Neural progenitor cell (in vitro differentiated cells): ENCODE results near the gene RNU6-8.

Source experiments
- EZH2 ChIP-seq: fragments of 200-600 bp; sonication (generic); IDR thresholded peaks from 2 replicates; pipeline ENCODE4 v1.6.1; 2017; ENCODE audit warnings: antibody characterized with exemption, mild to moderate bottlenecking, moderate library complexity
- EZH2phosphoT487 ChIP-seq: fragments of 200-600 bp; sonication (generic); IDR thresholded peaks from 2 replicates; pipeline ENCODE4 v1.6.1; 2017; ENCODE audit warnings: antibody characterized with exemption
- TF ChIP-seq, protein P1 (sequence below): fragments of 200-600 bp; sonication (generic); IDR thresholded peaks from 2 replicates; pipeline ENCODE4 v1.5.1; 2017; ENCODE audit warnings: antibody characterized with exemption, mild to moderate bottlenecking

DNA sequence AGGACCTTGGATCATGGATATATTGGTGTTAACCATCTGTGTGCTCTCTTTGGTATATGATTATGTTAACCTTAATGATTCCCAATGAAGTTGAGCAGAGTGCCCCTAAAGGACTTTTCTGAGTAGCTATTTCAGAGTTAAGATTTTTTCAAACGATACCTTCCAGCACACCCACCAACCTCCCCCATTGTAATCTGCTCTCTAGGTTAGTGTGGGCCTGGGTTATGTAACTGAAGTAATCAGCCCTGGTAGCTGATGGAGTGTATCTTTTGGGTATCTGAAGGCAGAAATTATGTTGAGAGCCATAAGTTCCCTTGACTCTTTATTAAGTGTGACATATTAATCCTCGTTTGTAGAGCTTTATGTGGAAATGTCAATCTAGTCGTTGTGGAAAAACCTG lies 47.6 kb upstream of the RNU6-8 start:
- TF ChIP-seq, protein P1, sequence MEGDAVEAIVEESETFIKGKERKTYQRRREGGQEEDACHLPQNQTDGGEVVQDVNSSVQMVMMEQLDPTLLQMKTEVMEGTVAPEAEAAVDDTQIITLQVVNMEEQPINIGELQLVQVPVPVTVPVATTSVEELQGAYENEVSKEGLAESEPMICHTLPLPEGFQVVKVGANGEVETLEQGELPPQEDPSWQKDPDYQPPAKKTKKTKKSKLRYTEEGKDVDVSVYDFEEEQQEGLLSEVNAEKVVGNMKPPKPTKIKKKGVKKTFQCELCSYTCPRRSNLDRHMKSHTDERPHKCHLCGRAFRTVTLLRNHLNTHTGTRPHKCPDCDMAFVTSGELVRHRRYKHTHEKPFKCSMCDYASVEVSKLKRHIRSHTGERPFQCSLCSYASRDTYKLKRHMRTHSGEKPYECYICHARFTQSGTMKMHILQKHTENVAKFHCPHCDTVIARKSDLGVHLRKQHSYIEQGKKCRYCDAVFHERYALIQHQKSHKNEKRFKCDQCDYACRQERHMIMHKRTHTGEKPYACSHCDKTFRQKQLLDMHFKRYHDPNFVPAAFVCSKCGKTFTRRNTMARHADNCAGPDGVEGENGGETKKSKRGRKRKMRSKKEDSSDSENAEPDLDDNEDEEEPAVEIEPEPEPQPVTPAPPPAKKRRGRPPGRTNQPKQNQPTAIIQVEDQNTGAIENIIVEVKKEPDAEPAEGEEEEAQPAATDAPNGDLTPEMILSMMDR: no peak
- TF ChIP-seq EZH2 (no peak), EZH2phosphoT487 (no peak)
